K562 (cell line): Measurements from ENCODE around the gene SOX6. TPM values are rescaled to one million over a fixed set of nuclear protein-coding genes. Genes with fewer than 3 reads are reported as not detected.

Source experiments
- ATAC-seq: fragments of 200-7000 bp; cut with Tn5 transposase; 3 replicates; pipeline ENCODE4 v1.9.1; 2020; ENCODE audit warnings: moderate library complexity
- BruUV-seq: library from RNA; stranded (reverse); fragments of 400-500 nt; replicated peaks from 2 replicates; lab custom pipeline; 2021; lab: Mats Ljungman, UMichigan
- CTCF ChIA-PET: fragments of 300-600 bp; formaldehyde crosslinking; extraction: SDS; loops from one replicate; lab custom pipeline; 2021; ENCODE audit warnings: low intra/inter-chr PET ratio; lab: Yijun Ruan, JAX
- POLR2A ChIA-PET: fragments of 300-600, 350-650 bp; sonication (Branson Sonifier 250); formaldehyde crosslinking; extraction: SDS; loops from one replicate; lab custom pipeline; 2021; ENCODE audit warnings: antibody characterized with exemption, inconsistent platforms; lab: Yijun Ruan, JAX
- DNase-seq, 4 experiments: peaks; one replicate each; pipeline versions ENCODE4 v3.0.0 to v3.0.0-alpha.2; 2011 to 2018; ENCODE audit warnings: low spot score in 3 of 4, mixed read lengths in 3 of 4; ENCODE audit errors: extremely low read depth in 1 of 4
- FAIRE-seq: peaks from 2 replicates; lab custom pipeline; 2011; peaks lifted over from hg19 to GRCh38; lab: Jason Lieb, UNC
- H2AFZ ChIP-seq: 2 replicates; pipeline ENCODE4 v1.6.0; 2011; ENCODE audit warnings: low read depth, low read length, control low read depth, inconsistent platforms
- H3K27ac ChIP-seq: fragments of 200-600 bp; 3 replicates; pipeline ENCODE4 v1.8.0; 2011; ENCODE audit warnings: low read depth, mild to moderate bottlenecking, control low read depth, inconsistent platforms, low read length, moderate library complexity, mixed read lengths; ENCODE audit errors: extremely low read depth
- H3K27me3 ChIP-seq, 2 experiments: fragments of 300-600 bp in 1 of 2; 2 replicates in 1 of 2; 3 replicates in 1 of 2; pipeline versions ENCODE4 v1.6.0 to v1.8.0; 2011; ENCODE audit warnings: inconsistent platforms in 2 of 2, low read length in 2 of 2, mild to moderate bottlenecking in 1 of 2, mixed read lengths in 1 of 2, moderate library complexity in 1 of 2; ENCODE audit not compliant: control insufficient read depth in 2 of 2, insufficient read depth in 2 of 2
- H3K36me3 ChIP-seq: fragments of 300-600 bp; 3 replicates; pipeline ENCODE4 v1.8.0; 2011; ENCODE audit warnings: mild to moderate bottlenecking, low read length, inconsistent platforms; ENCODE audit not compliant: control insufficient read depth, insufficient read depth
- H3K4me1 ChIP-seq, 2 experiments: fragments of 200-600 bp in 1 of 2; replicated peaks in 1 of 2; 2 replicates in 1 of 2; 3 replicates in 1 of 2; pipeline versions ENCODE4 v1.5.1 to v1.8.0; 2011; ENCODE audit warnings: inconsistent platforms in 2 of 2, low read length in 2 of 2, mild to moderate bottlenecking in 1 of 2, mixed read lengths in 1 of 2, moderate library complexity in 1 of 2; ENCODE audit not compliant: control insufficient read depth in 2 of 2, insufficient read depth in 2 of 2
- H3K4me2 ChIP-seq: 2 replicates; pipeline ENCODE4 v1.6.1; 2011; ENCODE audit warnings: low read length, control low read depth, inconsistent platforms, mixed read lengths; ENCODE audit not compliant: insufficient read depth
- H3K4me3 ChIP-seq: fragments of 200-600 bp; sonication (generic), shearing (Covaris generic); 2 replicates; pipeline ENCODE4 v1.5.1; 2016; ENCODE audit warnings: control low read depth, inconsistent platforms
- H3K79me2 ChIP-seq: fragments of 200-600 bp; 3 replicates; pipeline ENCODE4 v1.8.0; 2011; ENCODE audit warnings: low read length, inconsistent platforms; ENCODE audit not compliant: control insufficient read depth, insufficient read depth
- H3K9ac ChIP-seq, 2 experiments: 2 replicates each; pipeline versions ENCODE4 v1.6.0 to v1.6.1; 2011; ENCODE audit warnings: low read depth in 2 of 2, low read length in 2 of 2, control low read depth in 1 of 2, inconsistent platforms in 1 of 2, mild to moderate bottlenecking in 1 of 2, mixed read lengths in 1 of 2; ENCODE audit not compliant: insufficient read depth in 1 of 2
- H3K9me1 ChIP-seq: one replicate; pipeline ENCODE4 v1.6.0; 2011; ENCODE audit warnings: inconsistent platforms, mild to moderate bottlenecking, low read length, moderate library complexity; ENCODE audit not compliant: control insufficient read depth, insufficient read depth
- H3K9me3 ChIP-seq: replicated peaks from 2 replicates; pipeline ENCODE4 v1.5.1; 2011; ENCODE audit warnings: low read depth, low read length, inconsistent platforms; ENCODE audit not compliant: control insufficient read depth, insufficient read depth
- H4K20me1 ChIP-seq: replicated peaks from 2 replicates; pipeline ENCODE4 v1.6.1; 2011; ENCODE audit warnings: low read length, inconsistent platforms, mixed read lengths; ENCODE audit not compliant: control insufficient read depth, insufficient read depth
- BCOR ChIP-seq: fragments of 450-650 bp; IDR thresholded peaks from 2 replicates; pipeline ENCODE4 v1.6.1; 2016
- KLF6 ChIP-seq: fragments of 250-450 bp; sonication (Bioruptor Pico); IDR thresholded peaks from 2 replicates; pipeline ENCODE4 v1.4.0; 2020; ENCODE audit warnings: mild to moderate bottlenecking, moderate library complexity, borderline replicate concordance
- MTA1 ChIP-seq: fragments of 450-650 bp; IDR thresholded peaks from 2 replicates; pipeline ENCODE4 v1.6.1; 2017; ENCODE audit warnings: borderline replicate concordance
- SIN3A ChIP-seq, 2 experiments: fragments of 150-350 bp in 1 of 2; IDR thresholded peaks; 2 replicates each; pipeline ENCODE4 v1.6.1; 2011 to 2016; ENCODE audit warnings: borderline replicate concordance in 2 of 2, low read depth in 2 of 2, low read length in 2 of 2, mild to moderate bottlenecking in 2 of 2, moderate library complexity in 2 of 2; ENCODE audit not compliant: control insufficient read depth in 1 of 2
- ZBTB34 ChIP-seq: fragments of 250-450 bp; sonication (Bioruptor Pico); IDR thresholded peaks from 2 replicates; pipeline ENCODE4 v1.8.0; 2021; ENCODE audit warnings: mild to moderate bottlenecking, moderate library complexity
- ZNF644 ChIP-seq: fragments of 200-800 bp; sonication (Bioruptor generic); IDR thresholded peaks from 2 replicates; pipeline ENCODE4 v1.6.1; 2016; ENCODE audit warnings: low read depth, missing genetic modification characterization, missing compliant biosample characterization
- WGBS: fragments of 100-300 bp; shearing (Covaris generic); methylation state at CpG from one replicate; pipeline ENCODE4 v1.1.6; 2016; ENCODE audit warnings: low coverage, mixed read lengths; ENCODE audit not compliant: insufficient coverage; ENCODE audit errors: missing lambda C conversion rate; 5-methylcytosine and 5-hydroxymethylcytosine counted together
- in situ Hi-C: fragments of 300-500 bp; cut with MboI; formaldehyde crosslinking; loops from 4 replicates; pipeline ENCODE4 v1.15.0; 2018; ENCODE audit warnings: inconsistent platforms, mixed read lengths
- intact Hi-C: fragments of 100-400 bp; cut with micrococcal nuclease; formaldehyde crosslinking; loops from 2 replicates; pipeline ENCODE4 v1.14.2; 2022
- polyA plus RNA-seq, 8 experiments: library from polyadenylated mRNA; depleted of rRNA in 4 of 8; stranded (reverse) in 5 of 8; unstranded in 3 of 8; fragments of >200 nt; fragmentation: Nextera tagmentation in 2 of 8; fragmentation: Illumina TruSeq in 1 of 8; extraction: Ambion mirVana in 2 of 8; extraction: Trizol in 1 of 8; gene quantifications; 2 replicates each; pipeline versions ENCODE4 v1.2.1 to v1.2.3, GENCODE V29; 2011 to 2014; ENCODE audit warnings: inconsistent platforms in 1 of 8, missing spikeins in 1 of 8
- total RNA-seq, 7 experiments: library from RNA; depleted of rRNA in 6 of 7; stranded (reverse); fragments of >200 nt in 6 of 7; fragmentation: Illumina TruSeq in 2 of 7; extraction: Trizol in 2 of 7; gene quantifications; 2 replicates each; pipeline versions ENCODE4 v1.2.1 to v1.2.3, GENCODE V29; 2011 to 2021; ENCODE audit warnings: low replicate concordance in 1 of 7
- TF ChIP-seq, protein P1 (sequence below): fragments of 450-650 bp; conservative IDR thresholded peaks from 2 replicates; pipeline ENCODE4 v1.6.1; 2016; ENCODE audit warnings: missing genetic modification characterization, low read depth, mild to moderate bottlenecking, missing compliant biosample characterization, moderate library complexity

Gene SOX6
- total and polyA plus RNA-seq, 9 of the 15 experiments (the other 6 are each of a cell fraction or from before 2014, with no cell fraction given) = 0.89 to 8.7 (median 5.7) TPM

DNA sequence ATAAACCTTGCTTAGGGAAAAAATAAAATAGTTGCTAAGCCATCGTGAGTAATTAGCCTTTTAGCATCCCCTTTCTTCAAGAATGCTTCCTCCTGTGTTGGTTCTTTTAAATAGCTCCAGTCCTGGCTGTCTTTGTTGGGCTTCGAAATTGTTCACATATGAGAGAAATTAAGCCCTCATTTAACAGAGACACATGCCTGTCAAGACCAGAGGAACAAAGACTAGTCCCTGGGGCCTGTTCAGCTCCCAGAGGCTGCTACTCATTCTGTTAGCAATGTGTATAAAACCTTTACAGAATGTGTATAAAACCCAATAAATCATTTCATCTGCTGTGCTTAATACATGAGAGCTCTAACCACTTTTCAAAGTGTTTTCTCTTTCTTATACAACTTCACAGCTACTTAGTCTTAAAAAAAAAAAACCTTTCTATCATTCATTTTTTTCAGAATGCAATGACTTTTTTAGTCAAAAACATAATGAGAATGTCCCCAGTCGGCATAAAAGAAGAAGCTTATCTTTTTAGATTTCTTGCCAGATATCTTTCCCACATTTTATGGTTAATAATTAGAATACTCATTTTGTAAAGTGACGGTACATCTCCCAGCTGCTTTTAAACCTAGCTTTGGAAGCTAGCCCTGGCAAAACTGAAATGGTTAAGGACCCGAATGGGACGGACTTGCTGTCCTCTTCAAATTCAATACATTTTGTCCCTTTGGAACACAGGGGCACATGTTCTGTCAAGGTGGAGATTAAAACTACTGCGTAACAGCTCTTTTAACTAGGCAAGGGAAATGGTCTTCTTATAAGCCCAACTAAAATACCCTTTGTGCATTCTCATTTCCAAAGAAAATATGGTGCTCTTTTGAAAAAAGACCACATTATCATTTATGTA lies 186.1 kb downstream of the SOX6 start:
- H3K4me3 ChIP-seq = no peak overlapping the region
- H3K4me2 ChIP-seq = no peak overlapping the region
- no peaks in the 10 kb centered on the region for H3K36me3 ChIP-seq
- ChIA-PET POLR2A (interaction anchor here (0.6 to 0.7 kb wide), 2 partner anchors 14 to 24 kb away, joined by 3 read pairs; no protein-coding TSS in a partner anchor), CTCF (no interaction called here)
- intact Hi-C loops (no loop called here), in situ Hi-C loops (no loop called here)
- H2AFZ ChIP-seq = no peak overlapping the region
- DNase-seq (no peak), FAIRE-seq (no peak), ATAC-seq (no peak)
- no peaks in the 10 kb centered on the region for H3K9me1 ChIP-seq
- H3K9ac ChIP-seq = no peak overlapping the region
- H3K4me1 ChIP-seq = 0 out of 5 replicates have a peak, but pooled peaks cover 0 to 2% of the 10 kb centered on the region in 2 experiments
- BruUV-seq = no TSS peak
- TF ChIP-seq ZBTB34 (CRISPR knock-in tag) (no peak), ZNF644 (tag) (no peak), BCOR (no peak), MTA1 (no peak), KLF6 (CRISPR knock-in tag) (no peak), SIN3A (IDR thresholded peaks at IDR 0.05; ENCODE audit: borderline replicate concordance in 2 of 2, control insufficient read depth in 1 of 2, low read depth in 2 of 2, low read length in 2 of 2) (no peak)
- TF ChIP-seq, protein P1, sequence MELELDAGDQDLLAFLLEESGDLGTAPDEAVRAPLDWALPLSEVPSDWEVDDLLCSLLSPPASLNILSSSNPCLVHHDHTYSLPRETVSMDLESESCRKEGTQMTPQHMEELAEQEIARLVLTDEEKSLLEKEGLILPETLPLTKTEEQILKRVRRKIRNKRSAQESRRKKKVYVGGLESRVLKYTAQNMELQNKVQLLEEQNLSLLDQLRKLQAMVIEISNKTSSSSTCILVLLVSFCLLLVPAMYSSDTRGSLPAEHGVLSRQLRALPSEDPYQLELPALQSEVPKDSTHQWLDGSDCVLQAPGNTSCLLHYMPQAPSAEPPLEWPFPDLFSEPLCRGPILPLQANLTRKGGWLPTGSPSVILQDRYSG (tag) = no peak
- TF ChIP-seq, all 486 proteins: peak for 0
- Histone ChIP-seq H4K20me1 (no peaks in the 10 kb centered on the region), H3K9me3 (no peaks in the 10 kb centered on the region), H3K27ac (no peak overlapping the region), H3K79me2 (no peaks in the 10 kb centered on the region), H3K27me3 (no peaks in the 10 kb centered on the region)
- WGBS = 68% methylated on average over 7 of the region's 7 CpGs
